ENCODE data around the gene ADGRV1.

- TF ChIP-seq POLR2A (IDR thresholded peaks at IDR 0.05) (no peak), CTCF (IDR thresholded peaks at IDR 0.05) (no peak)
Observed at GRCh38 chr5:91061946-91062562, 503.5 kb downstream of the ADGRV1 start.
